Measurements from ENCODE around the gene MVB12A. TPM values are rescaled to one million over a fixed set of nuclear protein-coding genes. Genes with fewer than 3 reads are reported as not detected.

The MVB12A gene
- polyA plus RNA-seq, 10 donors: 21.6 to 32.9 (median 27.1) TPM

GRCh38 chr19:17468302-17469091 lies 48.6 kb downstream of the MVB12A start:
- DNase-seq: peak in 1 of 3 donors; percentile 55

GRCh38 chr19:17469092-17469480 lies 49.2 kb downstream of the MVB12A start:
- DNase-seq: no peak

GRCh38 chr19:17469481-17470067 lies 49.7 kb downstream of the MVB12A start:
- DNase-seq: peak; percentile 90 to 97 (median 95)

GRCh38 chr19:17470068-17470841 lies 50.4 kb downstream of the MVB12A start, which contains the start of gene SLC27A1:
Gene SLC27A1, plus strand, starts transcription at chr19:17470524. Its CDS starts 17 bp downstream, at chr19:17470541.
- peak; percentile 99 to 100 (median 100) for DNase-seq

DNA sequence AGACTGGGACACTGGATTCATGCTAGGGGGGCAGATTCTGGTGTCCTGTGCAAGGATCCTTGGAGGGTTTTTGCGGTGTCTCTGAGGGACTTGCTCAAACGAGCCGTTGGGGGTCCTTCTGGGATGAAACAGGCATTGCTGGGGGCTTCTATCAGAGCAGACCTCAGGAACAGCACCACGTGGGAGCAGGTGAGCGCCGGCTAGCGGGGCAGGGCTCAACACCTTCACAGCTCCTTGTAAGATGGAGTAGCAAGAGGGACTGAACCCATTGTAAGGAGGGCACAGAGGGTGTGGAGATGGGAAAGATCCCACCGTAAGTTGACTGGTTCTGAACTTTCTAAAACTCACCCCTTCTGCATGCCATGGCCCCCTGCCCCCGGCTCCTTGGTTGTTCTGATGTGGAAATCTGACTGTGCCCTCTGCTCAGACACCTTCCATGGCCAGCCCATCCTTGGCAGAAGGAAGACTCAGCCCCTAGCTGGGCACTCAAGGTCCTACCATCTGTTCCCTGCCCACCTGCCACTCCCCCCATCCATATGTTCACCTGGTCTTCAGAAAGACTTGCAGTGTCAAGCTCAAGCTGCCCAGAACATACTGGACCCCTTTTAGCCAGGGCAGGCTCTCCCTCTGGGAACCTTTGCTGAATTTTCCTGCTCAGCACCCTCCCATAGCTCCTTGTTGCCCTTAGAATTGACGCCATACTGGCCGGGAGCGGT lies 51.7 kb downstream of the MVB12A start:
- DNase-seq: no peak

DNA sequence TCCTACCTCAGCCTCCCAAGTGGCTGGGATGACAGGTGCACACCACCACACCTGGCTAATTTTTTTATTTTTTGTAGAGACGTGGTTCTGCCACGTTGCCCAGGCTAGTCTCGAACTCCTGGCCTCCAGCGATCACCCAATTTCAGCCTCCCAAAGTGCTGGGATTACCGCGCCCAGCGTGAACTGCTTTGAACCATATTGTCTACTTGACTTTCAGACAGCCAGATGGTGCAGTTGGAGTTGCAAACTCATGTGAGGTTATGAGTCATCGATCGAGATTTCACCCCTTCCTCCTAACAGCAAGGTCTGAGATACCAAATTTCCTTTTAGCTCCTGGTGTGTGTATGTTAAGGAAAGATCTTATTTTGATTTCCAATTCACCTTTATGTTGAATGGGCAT lies 53.2 kb downstream of the MVB12A start:
- no peak for DNase-seq

Other genes starting within 250 kb of the MVB12A start
- gene USE1, start 204.7 kb upstream of the MVB12A start, polyA plus RNA-seq (ENCODE audit: insufficient read length in 10 of 10): 10 to 100 TPM; 22.4 to 31.5 (median 25.9) TPM
- 10 to 100 TPM in 1 of 10 donors, 1 to 10 TPM in 9; 5.9 to 10.4 (median 8.8) TPM for gene OCEL1, start 193.8 kb upstream of the MVB12A start, polyA plus RNA-seq (ENCODE audit: insufficient read length in 10 of 10)
- 10 to 100 TPM; 20.0 to 31.6 (median 23.4) TPM for gene NR2F6, start 174.1 kb upstream of the MVB12A start, polyA plus RNA-seq (ENCODE audit: insufficient read length in 10 of 10)
- 1 to 10 TPM; 3.2 to 8.8 (median 5.8) TPM for gene USHBP1, start 155.3 kb upstream of the MVB12A start, polyA plus RNA-seq (ENCODE audit: insufficient read length in 10 of 10)
- 10 to 100 TPM; 70.4 to 91.0 (median 85.8) TPM for gene BABAM1, start 152.6 kb upstream of the MVB12A start, polyA plus RNA-seq (ENCODE audit: insufficient read length in 10 of 10)
- gene ANKLE1, start 138.1 kb upstream of the MVB12A start, polyA plus RNA-seq (ENCODE audit: insufficient read length in 10 of 10): 1 to 10 TPM in 3 of 10 donors, under 1 TPM in 7; 0.54 to 1.6 (median 0.82) TPM
- gene ABHD8, start 116.6 kb upstream of the MVB12A start, polyA plus RNA-seq (ENCODE audit: insufficient read length in 10 of 10): 1 to 10 TPM; 4.5 to 9.3 (median 5.8) TPM
- gene MRPL34, start 114.2 kb upstream of the MVB12A start, polyA plus RNA-seq (ENCODE audit: insufficient read length in 10 of 10): 10 to 100 TPM; 21.5 to 40.5 (median 30.3) TPM
- gene DDA1, start 110.5 kb upstream of the MVB12A start, polyA plus RNA-seq (ENCODE audit: insufficient read length in 10 of 10): 10 to 100 TPM; 24.3 to 39.7 (median 31.3) TPM
- gene ANO8, start 85.2 kb upstream of the MVB12A start, polyA plus RNA-seq (ENCODE audit: insufficient read length in 10 of 10): 1 to 10 TPM; 5.4 to 10.0 (median 6.8) TPM
- gene GTPBP3, start 82.5 kb upstream of the MVB12A start, polyA plus RNA-seq (ENCODE audit: insufficient read length in 10 of 10): 10 to 100 TPM in 7 of 10 donors, 1 to 10 TPM in 3; 8.4 to 19.4 (median 11.5) TPM
- 10 to 100 TPM; 34.3 to 73.4 (median 47.2) TPM for gene PLVAP, start 42.7 kb upstream of the MVB12A start, polyA plus RNA-seq (ENCODE audit: insufficient read length in 10 of 10)
- not detected for gene CCDC194, start 25.9 kb upstream of the MVB12A start, polyA plus RNA-seq (ENCODE audit: insufficient read length in 10 of 10)
- gene BST2, start 14.4 kb upstream of the MVB12A start, polyA plus RNA-seq (ENCODE audit: insufficient read length in 10 of 10): 1 to 10 TPM; 4.5 to 8.3 (median 6.6) TPM
- 1 to 10 TPM in 8 of 10 donors, under 1 TPM in 2; 0.84 to 2.7 (median 1.2) TPM for gene TMEM221, start 28.6 kb downstream of the MVB12A start, polyA plus RNA-seq (ENCODE audit: insufficient read length in 10 of 10)
- not detected for gene NXNL1, start 40.9 kb downstream of the MVB12A start, polyA plus RNA-seq (ENCODE audit: insufficient read length in 10 of 10)
- 10 to 100 TPM; 12.4 to 20.3 (median 14.4) TPM for gene SLC27A1, start 50.5 kb downstream of the MVB12A start, polyA plus RNA-seq (ENCODE audit: insufficient read length in 10 of 10)
- gene PGLS, start 91.6 kb downstream of the MVB12A start, polyA plus RNA-seq (ENCODE audit: insufficient read length in 10 of 10): 10 to 100 TPM; 38.3 to 56.6 (median 45.9) TPM
- gene COLGALT1, start 135.6 kb downstream of the MVB12A start, polyA plus RNA-seq (ENCODE audit: insufficient read length in 10 of 10): 10 to 100 TPM; 62.1 to 87.0 (median 68.6) TPM

Measured in muscle of back (tissue), 11 donors.